ENCODE results near the gene ZNF76. TPM values are rescaled to one million over a fixed set of nuclear protein-coding genes. Genes with fewer than 3 reads are reported as not detected.

ZNF76 gene
- total RNA-seq, 2 experiments from 2014 or later: 31.0 to 59.5 TPM

DNA sequence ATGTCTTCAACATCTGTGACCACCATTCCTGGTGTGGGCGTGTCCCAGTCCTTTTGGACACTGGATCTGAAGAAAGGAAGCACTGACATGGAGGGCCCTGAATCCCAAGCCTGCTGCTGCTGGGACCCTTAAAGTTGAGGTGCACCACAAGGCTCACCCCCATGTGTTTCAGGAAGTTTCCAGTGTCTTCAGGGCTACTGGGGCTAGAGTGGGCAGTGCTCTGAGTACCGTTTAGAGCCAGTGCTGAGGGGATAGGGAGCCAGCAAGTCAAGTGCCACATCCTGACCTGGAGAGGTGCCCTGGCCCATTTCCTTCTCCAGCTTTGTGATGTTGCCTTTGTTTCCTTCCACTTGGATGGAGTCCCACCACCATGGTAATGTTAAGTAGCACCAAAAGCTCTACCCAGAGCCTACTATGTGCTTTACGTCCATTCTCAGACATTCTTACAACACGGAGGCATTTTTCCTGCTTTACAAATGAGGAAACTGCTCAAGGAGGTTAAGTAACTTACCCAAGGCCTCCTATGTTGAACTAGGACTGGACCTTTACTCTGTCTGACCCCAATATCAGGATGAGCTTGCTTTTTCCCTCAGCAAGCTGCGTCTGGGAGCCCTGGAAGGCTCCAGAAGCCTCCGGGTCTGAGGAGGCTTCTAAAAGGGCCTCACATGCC, 37.5 kb downstream of the ZNF76 start:
- Histone ChIP-seq H3K27ac (ENCODE audit: low read depth, low read length, poor library complexity, severe bottlenecking) (peak overlapping the region; percentile 82), H3K79me2 (ENCODE audit: insufficient read depth, low read depth, low read length) (peaks cover 35% of the 10 kb centered on the region; the same call in 1 of the 2 replicates), H3K9me2 (ENCODE audit: insufficient read depth, low read length) (no peaks in the 10 kb centered on the region), H3K9me3 (ENCODE audit: low read length) (no peaks in the 10 kb centered on the region), H3K4me2 (ENCODE audit: low read length) (peak overlapping the region; percentile 98), H2AFZ (ENCODE audit: low read length) (peak overlapping the region; percentile 79; the same call in 1 of the 2 replicates), H4K20me1 (ENCODE audit: insufficient read depth, low read length) (no peaks in the 10 kb centered on the region), H3K4me3 (ENCODE audit: low read depth, low read length, poor library complexity, severe bottlenecking) (peak overlapping the region; percentile 94), H3K36me3 (ENCODE audit: insufficient read depth, low read length) (peaks cover 53% of the 10 kb centered on the region; the same call in 1 of the 2 replicates), H3K4me1 (ENCODE audit: insufficient read depth, low read length, poor library complexity, severe bottlenecking) (peaks cover 58% of the 10 kb centered on the region)
- DNase-seq (ENCODE audit: low spot score): no peak
- CTCF ChIA-PET (ENCODE audit: unreplicated experiment): interaction anchor here (0.6 to 2.9 kb wide), 3 partner anchors 17 to 225 kb away, joined by 3 to 19 read pairs (median 4); no protein-coding TSS in a partner anchor
- intact Hi-C loops (cut with micrococcal nuclease; ENCODE audit: unreplicated experiment): loop anchor here (1.0 kb wide), 4 partner anchors 30 to 171 kb away; partner anchors contain the start of genes PPARD and RPL10A
- TF ChIP-seq, protein P1, sequence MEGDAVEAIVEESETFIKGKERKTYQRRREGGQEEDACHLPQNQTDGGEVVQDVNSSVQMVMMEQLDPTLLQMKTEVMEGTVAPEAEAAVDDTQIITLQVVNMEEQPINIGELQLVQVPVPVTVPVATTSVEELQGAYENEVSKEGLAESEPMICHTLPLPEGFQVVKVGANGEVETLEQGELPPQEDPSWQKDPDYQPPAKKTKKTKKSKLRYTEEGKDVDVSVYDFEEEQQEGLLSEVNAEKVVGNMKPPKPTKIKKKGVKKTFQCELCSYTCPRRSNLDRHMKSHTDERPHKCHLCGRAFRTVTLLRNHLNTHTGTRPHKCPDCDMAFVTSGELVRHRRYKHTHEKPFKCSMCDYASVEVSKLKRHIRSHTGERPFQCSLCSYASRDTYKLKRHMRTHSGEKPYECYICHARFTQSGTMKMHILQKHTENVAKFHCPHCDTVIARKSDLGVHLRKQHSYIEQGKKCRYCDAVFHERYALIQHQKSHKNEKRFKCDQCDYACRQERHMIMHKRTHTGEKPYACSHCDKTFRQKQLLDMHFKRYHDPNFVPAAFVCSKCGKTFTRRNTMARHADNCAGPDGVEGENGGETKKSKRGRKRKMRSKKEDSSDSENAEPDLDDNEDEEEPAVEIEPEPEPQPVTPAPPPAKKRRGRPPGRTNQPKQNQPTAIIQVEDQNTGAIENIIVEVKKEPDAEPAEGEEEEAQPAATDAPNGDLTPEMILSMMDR (conservative IDR thresholded peaks at IDR 0.05; ENCODE audit: low read length): no peak
- no peak for TF ChIP-seq EZH2phosphoT487 (IDR thresholded peaks at IDR 0.05; ENCODE audit: borderline replicate concordance, low read depth, low read length)
- POLR2A ChIA-PET: interaction anchor here (0.5 to 1.6 kb wide), 4 partner anchors 14 to 31 kb away, joined by 3 to 5 read pairs (median 4); no protein-coding TSS in a partner anchor
- no TSS peak for BruUV-seq (replicated peaks)

DNA sequence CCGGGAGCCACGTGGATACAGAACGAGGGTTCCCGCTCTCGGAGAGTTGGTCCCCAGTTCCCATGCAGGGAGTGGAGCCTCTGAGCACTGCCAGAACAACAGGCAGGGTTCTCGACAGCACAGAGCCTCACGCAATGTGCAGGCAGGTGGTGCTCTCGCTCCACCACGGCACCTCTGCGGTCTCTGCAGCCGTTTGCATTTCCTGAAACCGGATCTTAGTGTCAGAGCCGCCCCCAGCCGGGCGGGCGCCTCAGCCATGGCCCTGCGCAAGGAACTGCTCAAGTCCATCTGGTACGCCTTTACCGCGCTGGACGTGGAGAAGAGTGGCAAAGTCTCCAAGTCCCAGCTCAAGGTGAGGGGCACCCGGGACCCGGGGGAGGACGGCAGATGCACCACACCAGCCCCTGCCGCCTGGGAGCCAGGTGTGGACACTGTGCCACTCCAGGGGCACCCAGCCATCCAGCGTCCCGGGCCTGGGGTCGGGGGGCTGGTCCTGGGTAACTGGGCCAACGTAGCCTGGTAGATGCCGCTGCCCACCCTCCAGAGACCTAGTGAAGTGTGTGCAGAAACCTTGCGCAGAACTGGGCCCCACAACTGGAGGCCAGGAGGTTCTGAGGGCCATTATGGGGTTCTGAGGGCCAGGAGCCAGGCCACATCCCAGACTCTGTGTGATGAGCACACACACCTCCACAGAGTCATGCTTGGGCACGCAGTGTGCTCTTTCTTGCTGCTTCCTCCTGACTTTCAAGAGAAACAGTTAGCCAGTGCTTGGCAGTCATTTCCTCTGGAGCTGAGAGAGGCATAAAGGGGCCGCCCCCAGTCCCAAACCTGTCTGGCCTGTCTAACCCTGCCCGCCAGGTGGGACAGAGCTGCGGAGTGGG, 38.3 kb downstream of the ZNF76 start, which contains the start of gene DEF6:
Gene DEF6, plus strand, starts transcription at position 218 of the 881 bp plus-strand sequence. Its CDS starts 39 bp downstream, at position 257.
- H4K20me1 ChIP-seq (ENCODE audit: insufficient read depth, low read length): no peaks in the 10 kb centered on the region
- peak within 1 kb of the TSS; percentile 98 for H3K4me2 ChIP-seq (ENCODE audit: low read length)
- peak within 1 kb of the TSS; percentile 94 for H3K4me3 ChIP-seq (ENCODE audit: low read depth, low read length, poor library complexity, severe bottlenecking)
- peaks cover 60% of the 10 kb centered on the region for H3K4me1 ChIP-seq (ENCODE audit: insufficient read depth, low read length, poor library complexity, severe bottlenecking)
- H3K36me3 ChIP-seq (ENCODE audit: insufficient read depth, low read length): peaks cover 48% of the 10 kb centered on the region; the same call in 1 of the 2 replicates
- peak; percentile 93 for DNase-seq (ENCODE audit: low spot score)
- H3K9me3 ChIP-seq (ENCODE audit: low read length): no peaks in the 10 kb centered on the region
- intact Hi-C loops (cut with micrococcal nuclease; ENCODE audit: unreplicated experiment): loop anchor here (1.0 kb wide), 4 partner anchors 29 to 170 kb away; partner anchors contain the start of genes PPARD and RPL10A
- peak within 1 kb of the TSS; percentile 79 for H2AFZ ChIP-seq (ENCODE audit: low read length)
- TF ChIP-seq EZH2phosphoT487 (IDR thresholded peaks at IDR 0.05; ENCODE audit: borderline replicate concordance, low read depth, low read length): no peak
- TF ChIP-seq, protein P1 (conservative IDR thresholded peaks at IDR 0.05; ENCODE audit: low read length): peak; percentile 90
- POLR2A ChIA-PET: interaction anchor here (0.6 to 1.6 kb wide), 6 partner anchors 13 to 154 kb away, joined by 3 to 5 read pairs (median 4); partner anchors contain the start of gene FANCE
- peak within 1 kb of the TSS; percentile 82 for H3K27ac ChIP-seq (ENCODE audit: low read depth, low read length, poor library complexity, severe bottlenecking)
- H3K9me2 ChIP-seq (ENCODE audit: insufficient read depth, low read length): no peaks in the 10 kb centered on the region
- H3K79me2 ChIP-seq (ENCODE audit: insufficient read depth, low read depth, low read length): peaks cover 35% of the 10 kb centered on the region; the same call in 1 of the 2 replicates
- BruUV-seq (replicated peaks): no TSS peak
- CTCF ChIA-PET (ENCODE audit: unreplicated experiment): interaction anchor here (0.6 to 2.9 kb wide), 4 partner anchors 13 to 225 kb away, joined by 3 to 19 read pairs (median 4); no protein-coding TSS in a partner anchor

Data from OCI-LY7 (cell line).